HL-60 (cell line): Measurements from ENCODE around the gene CAMSAP1.

Experiments
- POLR2AphosphoS5 ChIP-seq: IDR thresholded peaks from 2 replicates; pipeline ENCODE4 v1.6.1; 2012; ENCODE audit warnings: low read depth
- TF ChIP-seq, protein P1 (sequence below): IDR thresholded peaks from one replicate; pipeline ENCODE4 v1.5.1; 2011; ENCODE audit warnings: low read length, control low read depth, inconsistent platforms; ENCODE audit not compliant: insufficient read depth
- TF ChIP-seq, protein P2 (sequence below): IDR thresholded peaks from 2 replicates; pipeline ENCODE4 v1.6.1; 2012; ENCODE audit warnings: low read depth; ENCODE audit not compliant: insufficient replicate concordance

DNA sequence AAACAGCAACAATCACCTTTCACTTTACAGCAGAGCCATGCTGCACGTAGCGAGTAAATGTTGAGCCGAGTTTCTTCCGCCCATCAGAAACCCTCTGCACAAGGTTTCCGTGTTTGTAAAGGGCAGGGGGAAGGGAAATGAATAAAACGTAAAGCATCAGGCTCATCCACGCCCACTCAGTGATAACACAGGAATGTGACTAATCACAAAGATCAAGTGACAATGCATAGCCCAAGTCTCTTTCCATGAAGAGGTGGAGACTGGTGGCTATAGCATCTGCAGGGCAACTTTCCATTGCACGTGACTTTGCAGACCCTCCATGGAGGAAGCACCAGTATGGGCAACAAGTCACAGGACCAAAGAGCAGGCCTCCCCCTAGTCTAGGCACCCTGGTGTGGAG, 56.6 kb downstream of the CAMSAP1 start:
- TF ChIP-seq, protein P1, sequence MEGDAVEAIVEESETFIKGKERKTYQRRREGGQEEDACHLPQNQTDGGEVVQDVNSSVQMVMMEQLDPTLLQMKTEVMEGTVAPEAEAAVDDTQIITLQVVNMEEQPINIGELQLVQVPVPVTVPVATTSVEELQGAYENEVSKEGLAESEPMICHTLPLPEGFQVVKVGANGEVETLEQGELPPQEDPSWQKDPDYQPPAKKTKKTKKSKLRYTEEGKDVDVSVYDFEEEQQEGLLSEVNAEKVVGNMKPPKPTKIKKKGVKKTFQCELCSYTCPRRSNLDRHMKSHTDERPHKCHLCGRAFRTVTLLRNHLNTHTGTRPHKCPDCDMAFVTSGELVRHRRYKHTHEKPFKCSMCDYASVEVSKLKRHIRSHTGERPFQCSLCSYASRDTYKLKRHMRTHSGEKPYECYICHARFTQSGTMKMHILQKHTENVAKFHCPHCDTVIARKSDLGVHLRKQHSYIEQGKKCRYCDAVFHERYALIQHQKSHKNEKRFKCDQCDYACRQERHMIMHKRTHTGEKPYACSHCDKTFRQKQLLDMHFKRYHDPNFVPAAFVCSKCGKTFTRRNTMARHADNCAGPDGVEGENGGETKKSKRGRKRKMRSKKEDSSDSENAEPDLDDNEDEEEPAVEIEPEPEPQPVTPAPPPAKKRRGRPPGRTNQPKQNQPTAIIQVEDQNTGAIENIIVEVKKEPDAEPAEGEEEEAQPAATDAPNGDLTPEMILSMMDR, result no peak
- TF ChIP-seq, protein P2, sequence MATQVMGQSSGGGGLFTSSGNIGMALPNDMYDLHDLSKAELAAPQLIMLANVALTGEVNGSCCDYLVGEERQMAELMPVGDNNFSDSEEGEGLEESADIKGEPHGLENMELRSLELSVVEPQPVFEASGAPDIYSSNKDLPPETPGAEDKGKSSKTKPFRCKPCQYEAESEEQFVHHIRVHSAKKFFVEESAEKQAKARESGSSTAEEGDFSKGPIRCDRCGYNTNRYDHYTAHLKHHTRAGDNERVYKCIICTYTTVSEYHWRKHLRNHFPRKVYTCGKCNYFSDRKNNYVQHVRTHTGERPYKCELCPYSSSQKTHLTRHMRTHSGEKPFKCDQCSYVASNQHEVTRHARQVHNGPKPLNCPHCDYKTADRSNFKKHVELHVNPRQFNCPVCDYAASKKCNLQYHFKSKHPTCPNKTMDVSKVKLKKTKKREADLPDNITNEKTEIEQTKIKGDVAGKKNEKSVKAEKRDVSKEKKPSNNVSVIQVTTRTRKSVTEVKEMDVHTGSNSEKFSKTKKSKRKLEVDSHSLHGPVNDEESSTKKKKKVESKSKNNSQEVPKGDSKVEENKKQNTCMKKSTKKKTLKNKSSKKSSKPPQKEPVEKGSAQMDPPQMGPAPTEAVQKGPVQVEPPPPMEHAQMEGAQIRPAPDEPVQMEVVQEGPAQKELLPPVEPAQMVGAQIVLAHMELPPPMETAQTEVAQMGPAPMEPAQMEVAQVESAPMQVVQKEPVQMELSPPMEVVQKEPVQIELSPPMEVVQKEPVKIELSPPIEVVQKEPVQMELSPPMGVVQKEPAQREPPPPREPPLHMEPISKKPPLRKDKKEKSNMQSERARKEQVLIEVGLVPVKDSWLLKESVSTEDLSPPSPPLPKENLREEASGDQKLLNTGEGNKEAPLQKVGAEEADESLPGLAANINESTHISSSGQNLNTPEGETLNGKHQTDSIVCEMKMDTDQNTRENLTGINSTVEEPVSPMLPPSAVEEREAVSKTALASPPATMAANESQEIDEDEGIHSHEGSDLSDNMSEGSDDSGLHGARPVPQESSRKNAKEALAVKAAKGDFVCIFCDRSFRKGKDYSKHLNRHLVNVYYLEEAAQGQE, result no peak
- no peak for TF ChIP-seq POLR2AphosphoS5
